ENCODE results near the gene CUEDC1. TPM values are rescaled to one million over a fixed set of nuclear protein-coding genes. Genes with fewer than 3 reads are reported as not detected.

The CUEDC1 gene
- total and polyA plus RNA-seq, 2 of the 13 experiments (the other 11 are each of a cell fraction or from before 2014, with no cell fraction given) = 7.4 to 12.9 TPM

GRCh38 chr17:57860414-57860999, 94.7 kb downstream of the CUEDC1 start:
- H3K79me2 ChIP-seq (ENCODE audit: insufficient read depth, low read length) = peaks cover 14% of the 10 kb centered on the region
- DNase-seq (ENCODE audit: low spot score) (no peak), FAIRE-seq (no peak), ATAC-seq (peak; percentile 6)
- H2AFZ ChIP-seq (ENCODE audit: low read length) = no peak overlapping the region
- peaks cover 75% of the 10 kb centered on the region for H3K4me1 ChIP-seq (ENCODE audit: insufficient read depth, low read length)
- H3K4me2 ChIP-seq (ENCODE audit: low read depth, low read length) = peak overlapping the region; percentile 88
- in situ Hi-C loops (cut with HindIII; ENCODE audit: extremely low pct_ligation_motif_present, low pct_unique_long_range_greater_than_20kb) (loop anchor here (5.0 kb wide), 1 partner anchor 137 kb away; no protein-coding TSS in a partner anchor), intact Hi-C loops (cut with micrococcal nuclease; ENCODE audit: unreplicated experiment) (no loop called here)
- WGBS (ENCODE audit: low lambda C conversion rate) = 6% methylated on average over 4 of the region's 6 CpGs
- H3K36me3 ChIP-seq (replicated peaks in 1 of 2; ENCODE audit: control insufficient read depth in 1 of 2, insufficient read depth in 2 of 2, low read length in 2 of 2) = no peaks in the 10 kb centered on the region
- no TSS peak for BruUV-seq (replicated peaks)
- POLR2A ChIA-PET = interaction anchor here (0.6 to 9.4 kb wide), 20 partner anchors 8 to 775 kb away, joined by 3 to 177 read pairs (median 6); partner anchors contain the start of genes AKAP1, CUEDC1, DYNLL2 and MRPS23
- H3K9ac ChIP-seq (ENCODE audit: insufficient read depth, low read depth, low read length) = peak overlapping the region; percentile 77
- no peaks in the 10 kb centered on the region for H3K9me3 ChIP-seq (ENCODE audit: low read length)
- H3K27ac ChIP-seq (ENCODE audit: extremely low read length, insufficient read depth, low read length) = peak overlapping the region; percentile 77
- H3K4me3 ChIP-seq (replicated peaks in 1 of 3; ENCODE audit: insufficient read depth in 1 of 3, low read depth in 2 of 3, low read length in 3 of 3) = peak overlapping the region; percentile 71 to 90 (median 81)
- H4K20me1 ChIP-seq (ENCODE audit: insufficient read depth, low read length) = no peaks in the 10 kb centered on the region
- CTCF ChIA-PET (ENCODE audit: low intra/inter-chr PET ratio, low total read pairs) = no interaction called here
- H3K27me3 ChIP-seq (ENCODE audit: control insufficient read depth in 1 of 2, insufficient read depth in 2 of 2, low read length in 2 of 2) = no peaks in the 10 kb centered on the region; a peak in 1 of 5 replicates
- TF ChIP-seq ATF1 (CRISPR knock-in tag; IDR thresholded peaks at IDR 0.05) (no peak), SMARCE1 (IDR thresholded peaks at IDR 0.05; ENCODE audit: borderline replicate concordance) (no peak), ARNT (IDR thresholded peaks at IDR 0.05) (no peak), YY1 (IDR thresholded peaks at IDR 0.05; ENCODE audit: insufficient read depth, insufficient replicate concordance, low read depth, low read length) (no peak), ZNF740 (CRISPR knock-in tag; IDR thresholded peaks at IDR 0.05) (0 out of 2 replicates have a peak, but pooled peaks have one; percentile 16), ZNF616 (CRISPR knock-in tag; IDR thresholded peaks at IDR 0.05; ENCODE audit: low read depth) (no peak), ZSCAN22 (CRISPR knock-in tag; IDR thresholded peaks at IDR 0.05) (no peak), THAP7 (CRISPR knock-in tag; IDR thresholded peaks at IDR 0.05) (0 out of 2 replicates have a peak, but pooled peaks have one; percentile 22), FOXK1 (CRISPR knock-in tag; IDR thresholded peaks at IDR 0.05; ENCODE audit: borderline replicate concordance, low read depth) (no peak), NCOA2 (CRISPR knock-in tag; IDR thresholded peaks at IDR 0.05) (no peak), ZKSCAN1 (IDR thresholded peaks at IDR 0.05; ENCODE audit: low read length) (no peak), CHD2 (IDR thresholded peaks at IDR 0.05; ENCODE audit: low read depth, low read length) (no peak), ZNF501 (CRISPR knock-in tag; IDR thresholded peaks at IDR 0.05) (0 out of 2 replicates have a peak, but pooled peaks have one; percentile 15), ZNF552 (CRISPR knock-in tag; IDR thresholded peaks at IDR 0.05; ENCODE audit: borderline replicate concordance) (0 out of 2 replicates have a peak, but pooled peaks have one; percentile 16), SMAD9 (CRISPR knock-in tag; IDR thresholded peaks at IDR 0.05) (0 out of 2 replicates have a peak, but pooled peaks have one; percentile 51), ARID5B (CRISPR knock-in tag; IDR thresholded peaks at IDR 0.05) (no peak)
- TF ChIP-seq, protein P1, sequence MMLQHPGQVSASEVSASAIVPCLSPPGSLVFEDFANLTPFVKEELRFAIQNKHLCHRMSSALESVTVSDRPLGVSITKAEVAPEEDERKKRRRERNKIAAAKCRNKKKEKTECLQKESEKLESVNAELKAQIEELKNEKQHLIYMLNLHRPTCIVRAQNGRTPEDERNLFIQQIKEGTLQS (CRISPR knock-in tag; IDR thresholded peaks at IDR 0.05) = no peak

Measured in HepG2 (cell line).